ENCODE measurements around the gene KCNQ1. TPM values are rescaled to one million over a fixed set of nuclear protein-coding genes. Genes with fewer than 3 reads are reported as not detected.

Gene KCNQ1
- total and polyA plus RNA-seq, 4 donors = 15.4 to 41.7 (median 26.2) TPM

DNA sequence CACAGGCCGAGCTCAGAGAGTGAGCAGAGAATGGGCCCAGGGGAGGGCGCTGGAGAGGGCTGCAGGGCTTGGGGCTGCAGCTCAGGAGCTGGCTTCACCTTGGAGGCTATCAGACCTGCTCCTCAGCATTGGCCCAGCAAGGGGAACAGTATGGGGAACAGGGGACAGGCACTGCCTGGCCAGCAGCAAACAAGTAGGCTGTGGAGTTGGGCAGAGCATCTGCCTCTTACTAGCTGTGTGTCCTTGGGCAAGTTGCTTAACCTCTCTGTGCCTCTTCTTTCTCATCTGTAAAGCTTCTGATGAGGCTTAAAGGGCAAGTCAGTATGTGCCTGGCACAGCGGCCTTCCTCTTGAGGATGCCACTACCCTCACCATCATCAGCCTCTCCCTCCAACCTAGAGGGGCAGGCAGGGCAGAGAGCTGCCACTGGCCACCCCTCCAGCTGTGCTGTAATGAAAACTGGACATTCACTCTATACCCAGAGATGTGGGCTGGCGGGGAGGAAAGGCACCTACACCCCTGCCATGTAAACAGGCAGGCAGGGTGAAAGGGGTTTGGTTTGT lies 448.2 kb downstream of the KCNQ1 start:
- Histone ChIP-seq H3K9ac (ENCODE audit: insufficient read depth in 1 of 2, low read length in 2 of 2) (peak overlapping the region in 1 of 2 donors; percentile 47), H3K4me3 (peak overlapping the region; percentile 6), H3K4me1 (ENCODE audit: control insufficient read depth in 5 of 5, insufficient read depth in 5 of 5, low read length in 5 of 5) (peaks cover 0 to 23% (median 11%) of the 10 kb centered on the region in 5 donors), H3K27ac (ENCODE audit: low read depth in 1 of 2, low read length in 1 of 2) (peak overlapping the region in 1 of 2 donors; percentile 70), H3K27me3 (ENCODE audit: control insufficient read depth in 3 of 3, insufficient read depth in 3 of 3, low read length in 2 of 3) (no peaks in the 10 kb centered on the region), H3K9me3 (ENCODE audit: control insufficient read depth in 4 of 4, insufficient read depth in 3 of 4, low read length in 3 of 4) (no peaks in the 10 kb centered on the region), H3K36me3 (ENCODE audit: control insufficient read depth in 4 of 4, insufficient read depth in 4 of 4, low read length in 4 of 4) (no peaks in the 10 kb centered on the region)
- WGBS, 2 donors = 54 to 56% methylated on average over 4 of the region's 4 CpGs
- ATAC-seq (ENCODE audit: insufficient read depth, low FRiP score) = no peak
- no peak for DNase-seq
- TF ChIP-seq, protein P1, sequence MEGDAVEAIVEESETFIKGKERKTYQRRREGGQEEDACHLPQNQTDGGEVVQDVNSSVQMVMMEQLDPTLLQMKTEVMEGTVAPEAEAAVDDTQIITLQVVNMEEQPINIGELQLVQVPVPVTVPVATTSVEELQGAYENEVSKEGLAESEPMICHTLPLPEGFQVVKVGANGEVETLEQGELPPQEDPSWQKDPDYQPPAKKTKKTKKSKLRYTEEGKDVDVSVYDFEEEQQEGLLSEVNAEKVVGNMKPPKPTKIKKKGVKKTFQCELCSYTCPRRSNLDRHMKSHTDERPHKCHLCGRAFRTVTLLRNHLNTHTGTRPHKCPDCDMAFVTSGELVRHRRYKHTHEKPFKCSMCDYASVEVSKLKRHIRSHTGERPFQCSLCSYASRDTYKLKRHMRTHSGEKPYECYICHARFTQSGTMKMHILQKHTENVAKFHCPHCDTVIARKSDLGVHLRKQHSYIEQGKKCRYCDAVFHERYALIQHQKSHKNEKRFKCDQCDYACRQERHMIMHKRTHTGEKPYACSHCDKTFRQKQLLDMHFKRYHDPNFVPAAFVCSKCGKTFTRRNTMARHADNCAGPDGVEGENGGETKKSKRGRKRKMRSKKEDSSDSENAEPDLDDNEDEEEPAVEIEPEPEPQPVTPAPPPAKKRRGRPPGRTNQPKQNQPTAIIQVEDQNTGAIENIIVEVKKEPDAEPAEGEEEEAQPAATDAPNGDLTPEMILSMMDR (IDR thresholded peaks at IDR 0.05; ENCODE audit: control extremely low read depth, extremely low read depth) = no peak

DNA sequence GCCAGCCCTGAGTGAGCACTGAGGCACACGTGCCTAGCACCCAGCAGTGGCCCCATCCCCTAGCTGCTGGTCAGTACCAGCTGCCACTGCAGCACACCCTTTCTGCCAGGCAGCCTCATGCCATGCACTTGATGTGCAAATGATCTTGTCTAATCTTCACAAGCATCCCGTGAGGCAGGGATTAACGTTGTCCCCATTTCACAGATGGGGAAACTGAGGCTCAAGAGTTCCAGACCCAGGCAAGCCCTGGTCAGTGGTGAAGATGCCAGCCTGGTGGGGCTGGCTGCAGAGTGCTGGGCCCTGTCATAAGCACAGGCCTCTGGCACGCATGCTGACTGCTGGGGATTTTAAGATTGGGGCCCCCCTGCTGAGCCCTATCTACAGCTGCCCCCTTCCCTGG lies 449.1 kb downstream of the KCNQ1 start:
- DNase-seq (no peak), ATAC-seq (ENCODE audit: insufficient read depth, low FRiP score) (no peak)
- Histone ChIP-seq H3K4me3 (no peak overlapping the region), H3K4me1 (ENCODE audit: control insufficient read depth in 5 of 5, insufficient read depth in 5 of 5, low read length in 5 of 5) (peaks cover 0 to 23% (median 17%) of the 10 kb centered on the region in 5 donors), H3K36me3 (ENCODE audit: control insufficient read depth in 4 of 4, insufficient read depth in 4 of 4, low read length in 4 of 4) (no peaks in the 10 kb centered on the region), H3K9me3 (ENCODE audit: control insufficient read depth in 4 of 4, insufficient read depth in 3 of 4, low read length in 3 of 4) (no peaks in the 10 kb centered on the region), H3K9ac (ENCODE audit: insufficient read depth in 1 of 2, low read length in 2 of 2) (no peak overlapping the region), H3K27me3 (ENCODE audit: control insufficient read depth in 3 of 3, insufficient read depth in 3 of 3, low read length in 2 of 3) (no peaks in the 10 kb centered on the region), H3K27ac (ENCODE audit: low read depth in 1 of 2, low read length in 1 of 2) (no peak overlapping the region)
- TF ChIP-seq, protein P1 (IDR thresholded peaks at IDR 0.05; ENCODE audit: control extremely low read depth, extremely low read depth) = no peak
- WGBS, 2 donors = 88 to 92% methylated on average over 4 of the region's 4 CpGs

DNA sequence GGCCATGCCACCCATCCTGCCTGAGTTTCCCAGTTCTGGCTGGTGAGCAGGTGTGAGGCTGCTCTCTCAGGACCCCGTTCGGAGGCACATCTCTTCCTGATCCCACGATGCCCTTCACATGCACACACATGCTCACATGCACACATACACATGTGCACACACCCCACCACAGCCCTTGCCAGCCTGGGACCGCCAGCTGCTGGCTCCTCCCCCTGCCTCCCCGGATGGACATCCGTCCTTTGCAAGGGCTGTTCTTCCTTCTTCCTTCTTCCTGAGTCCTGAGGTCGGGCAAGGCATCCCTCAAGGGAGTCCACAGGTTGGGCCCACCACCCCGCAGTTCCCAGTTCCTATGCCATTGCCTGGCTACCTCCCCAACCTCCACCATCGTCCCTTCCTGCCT lies 451.2 kb downstream of the KCNQ1 start:
- DNase-seq (no peak), ATAC-seq (ENCODE audit: insufficient read depth, low FRiP score) (no peak)
- Histone ChIP-seq H3K27ac (ENCODE audit: low read depth in 1 of 2, low read length in 1 of 2) (no peak overlapping the region), H3K9me3 (ENCODE audit: control insufficient read depth in 4 of 4, insufficient read depth in 3 of 4, low read length in 3 of 4) (no peaks in the 10 kb centered on the region), H3K9ac (ENCODE audit: insufficient read depth in 1 of 2, low read length in 2 of 2) (no peak overlapping the region), H3K4me1 (ENCODE audit: control insufficient read depth in 5 of 5, insufficient read depth in 5 of 5, low read length in 5 of 5) (peaks cover 0 to 27% (median 9%) of the 10 kb centered on the region in 5 donors), H3K4me3 (no peak overlapping the region), H3K27me3 (ENCODE audit: control insufficient read depth in 3 of 3, insufficient read depth in 3 of 3, low read length in 2 of 3) (no peaks in the 10 kb centered on the region), H3K36me3 (ENCODE audit: control insufficient read depth in 4 of 4, insufficient read depth in 4 of 4, low read length in 4 of 4) (no peaks in the 10 kb centered on the region)
- 86 to 92% methylated on average over 9 of the region's 9 CpGs for WGBS, 2 donors
- TF ChIP-seq, protein P1 (IDR thresholded peaks at IDR 0.05; ENCODE audit: control extremely low read depth, extremely low read depth) = no peak

DNA sequence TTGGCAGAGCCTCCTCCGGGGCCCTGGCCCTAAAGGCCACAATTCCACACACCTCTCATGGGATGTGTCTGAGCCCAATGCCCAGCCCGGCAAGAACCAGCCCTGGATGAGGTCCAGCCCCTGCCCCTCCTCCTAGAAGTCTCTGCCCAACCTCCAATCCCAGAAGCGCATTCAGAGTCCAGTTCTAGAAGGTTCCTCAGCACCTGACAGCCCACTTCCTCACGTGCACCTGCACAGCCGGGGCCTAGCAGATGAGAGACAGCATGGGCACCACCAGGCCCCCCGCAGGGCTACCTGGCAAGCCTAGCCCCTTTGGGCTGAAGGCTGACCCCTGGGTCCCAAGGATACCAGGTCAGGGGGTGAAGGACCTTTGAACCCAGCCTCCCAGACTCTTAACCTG lies 452.2 kb downstream of the KCNQ1 start:
- Histone ChIP-seq H3K9ac (ENCODE audit: insufficient read depth in 1 of 2, low read length in 2 of 2) (no peak overlapping the region), H3K27ac (ENCODE audit: low read depth in 1 of 2, low read length in 1 of 2) (no peak overlapping the region), H3K27me3 (ENCODE audit: control insufficient read depth in 3 of 3, insufficient read depth in 3 of 3, low read length in 2 of 3) (no peaks in the 10 kb centered on the region), H3K4me3 (no peak overlapping the region), H3K36me3 (ENCODE audit: control insufficient read depth in 4 of 4, insufficient read depth in 4 of 4, low read length in 4 of 4) (no peaks in the 10 kb centered on the region), H3K9me3 (ENCODE audit: control insufficient read depth in 4 of 4, insufficient read depth in 3 of 4, low read length in 3 of 4) (no peaks in the 10 kb centered on the region), H3K4me1 (ENCODE audit: control insufficient read depth in 5 of 5, insufficient read depth in 5 of 5, low read length in 5 of 5) (peaks cover 0 to 31% (median 8%) of the 10 kb centered on the region in 5 donors)
- ATAC-seq (ENCODE audit: insufficient read depth, low FRiP score) (no peak), DNase-seq (no peak)
- 95 to 96% methylated on average over 6 of the region's 6 CpGs for WGBS, 2 donors
- TF ChIP-seq, protein P1 (IDR thresholded peaks at IDR 0.05; ENCODE audit: control extremely low read depth, extremely low read depth) = no peak
